HepG2 (cell line): ENCODE data around the gene BAG3.

ENCODE experiments used
- E2F5 ChIP-seq: sonication (generic); formaldehyde crosslinking; conservative IDR thresholded peaks from 2 replicates; pipeline ENCODE4 v1.4.0; 2020; ENCODE audit warnings: missing genetic modification reagents
- EP300 ChIP-seq, 3 experiments: sonication (generic) in 1 of 3; formaldehyde crosslinking in 1 of 3; IDR thresholded peaks; 2 replicates each; pipeline versions ENCODE4 v1.5.1 to v1.6.1; 2011 to 2020; ENCODE audit warnings: low read depth in 2 of 3, low read length in 2 of 3, borderline replicate concordance in 1 of 3, improper control_type of control experiment in 1 of 3, mild to moderate bottlenecking in 1 of 3, missing genetic modification reagents in 1 of 3, moderate library complexity in 1 of 3
- POLR2AphosphoS5 ChIP-seq: IDR thresholded peaks from 2 replicates; pipeline ENCODE4 v1.6.1; 2012; ENCODE audit warnings: low read depth, low read length
- YY1 ChIP-seq: IDR thresholded peaks from 2 replicates; pipeline ENCODE4 v1.6.1; 2011; ENCODE audit warnings: low read length, low read depth, moderate library complexity, mild to moderate bottlenecking; ENCODE audit not compliant: insufficient read depth, insufficient replicate concordance
- ZBTB10 ChIP-seq: sonication (generic); formaldehyde crosslinking; IDR thresholded peaks from 2 replicates; pipeline ENCODE4 v1.4.0; 2020; ENCODE audit warnings: missing genetic modification reagents, borderline replicate concordance
- ZFP37 ChIP-seq: sonication (generic); formaldehyde crosslinking; IDR thresholded peaks from 2 replicates; pipeline ENCODE4 v1.4.0; 2020; ENCODE audit warnings: missing genetic modification reagents, borderline replicate concordance
- ZGPAT ChIP-seq: IDR thresholded peaks from 2 replicates; pipeline ENCODE4 v1.6.1; 2016; ENCODE audit warnings: mild to moderate bottlenecking
- ZNF891 ChIP-seq: sonication (generic); formaldehyde crosslinking; IDR thresholded peaks from 2 replicates; pipeline ENCODE4 v1.5.0; 2020; ENCODE audit warnings: mild to moderate bottlenecking, missing genetic modification reagents
- TF ChIP-seq, protein P1 (sequence below): sonication (generic); formaldehyde crosslinking; IDR thresholded peaks from 2 replicates; pipeline ENCODE4 v1.8.1; 2023; ENCODE audit warnings: missing genetic modification reagents, inconsistent platforms, borderline replicate concordance
- TF ChIP-seq, protein P2 (sequence below): sonication (generic); formaldehyde crosslinking; IDR thresholded peaks from 2 replicates; pipeline ENCODE4 v1.5.0; 2020; ENCODE audit warnings: mild to moderate bottlenecking, missing genetic modification reagents, moderate library complexity

DNA sequence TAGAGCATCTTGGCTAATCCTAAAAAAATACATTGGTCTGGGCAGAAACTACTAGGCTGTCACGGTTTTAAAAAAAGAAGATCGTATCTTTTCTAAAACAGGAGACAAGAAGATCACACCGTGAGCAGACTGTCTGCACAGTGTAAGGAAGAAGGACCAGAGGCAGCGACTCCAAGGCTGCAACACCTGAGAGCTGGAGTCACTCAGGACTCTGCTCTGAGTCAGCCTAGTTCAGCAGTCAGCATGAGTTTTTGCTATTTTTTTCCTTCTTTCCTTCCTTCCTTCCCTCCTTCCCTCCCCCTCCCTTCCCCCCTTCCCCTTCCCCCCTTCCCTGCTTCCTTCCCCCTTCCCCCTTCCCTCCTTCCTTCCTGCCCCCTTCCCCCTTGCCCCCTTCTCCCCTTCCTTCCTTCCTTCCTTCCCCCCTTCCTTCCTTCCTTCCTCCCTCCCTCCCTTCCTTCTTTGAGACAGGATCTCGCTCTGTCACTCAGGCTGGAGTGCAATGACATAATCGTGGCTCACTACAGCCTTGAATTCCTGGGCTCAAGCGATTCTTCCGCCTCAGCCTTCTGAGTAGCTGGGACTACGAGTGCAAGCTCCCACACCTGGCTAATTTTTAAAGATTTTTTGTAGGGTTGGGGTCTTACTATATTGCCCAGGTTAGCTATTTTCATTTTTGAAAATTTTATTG is 24.4 kb downstream of the BAG3 start:
- no peak for TF ChIP-seq ZNF891 (CRISPR knock-in tag)
- TF ChIP-seq, protein P1, sequence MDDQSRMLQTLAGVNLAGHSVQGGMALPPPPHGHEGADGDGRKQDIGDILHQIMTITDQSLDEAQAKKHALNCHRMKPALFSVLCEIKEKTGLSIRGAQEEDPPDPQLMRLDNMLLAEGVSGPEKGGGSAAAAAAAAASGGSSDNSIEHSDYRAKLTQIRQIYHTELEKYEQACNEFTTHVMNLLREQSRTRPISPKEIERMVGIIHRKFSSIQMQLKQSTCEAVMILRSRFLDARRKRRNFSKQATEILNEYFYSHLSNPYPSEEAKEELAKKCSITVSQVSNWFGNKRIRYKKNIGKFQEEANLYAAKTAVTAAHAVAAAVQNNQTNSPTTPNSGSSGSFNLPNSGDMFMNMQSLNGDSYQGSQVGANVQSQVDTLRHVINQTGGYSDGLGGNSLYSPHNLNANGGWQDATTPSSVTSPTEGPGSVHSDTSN (CRISPR knock-in tag), result no peak
- TF ChIP-seq ZBTB10 (CRISPR knock-in tag), result no peak
- TF ChIP-seq POLR2AphosphoS5, result no peak
- TF ChIP-seq, protein P2, sequence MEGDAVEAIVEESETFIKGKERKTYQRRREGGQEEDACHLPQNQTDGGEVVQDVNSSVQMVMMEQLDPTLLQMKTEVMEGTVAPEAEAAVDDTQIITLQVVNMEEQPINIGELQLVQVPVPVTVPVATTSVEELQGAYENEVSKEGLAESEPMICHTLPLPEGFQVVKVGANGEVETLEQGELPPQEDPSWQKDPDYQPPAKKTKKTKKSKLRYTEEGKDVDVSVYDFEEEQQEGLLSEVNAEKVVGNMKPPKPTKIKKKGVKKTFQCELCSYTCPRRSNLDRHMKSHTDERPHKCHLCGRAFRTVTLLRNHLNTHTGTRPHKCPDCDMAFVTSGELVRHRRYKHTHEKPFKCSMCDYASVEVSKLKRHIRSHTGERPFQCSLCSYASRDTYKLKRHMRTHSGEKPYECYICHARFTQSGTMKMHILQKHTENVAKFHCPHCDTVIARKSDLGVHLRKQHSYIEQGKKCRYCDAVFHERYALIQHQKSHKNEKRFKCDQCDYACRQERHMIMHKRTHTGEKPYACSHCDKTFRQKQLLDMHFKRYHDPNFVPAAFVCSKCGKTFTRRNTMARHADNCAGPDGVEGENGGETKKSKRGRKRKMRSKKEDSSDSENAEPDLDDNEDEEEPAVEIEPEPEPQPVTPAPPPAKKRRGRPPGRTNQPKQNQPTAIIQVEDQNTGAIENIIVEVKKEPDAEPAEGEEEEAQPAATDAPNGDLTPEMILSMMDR (CRISPR knock-in tag), result no peak
- no peak for TF ChIP-seq EP300 (IDR thresholded peaks at IDR 0.05; ENCODE audit: low read depth in 2 of 2, low read length in 2 of 2)
- TF ChIP-seq EP300 (CRISPR knock-in tag; IDR thresholded peaks at IDR 0.05; ENCODE audit: borderline replicate concordance), result no peak
- no peak for TF ChIP-seq YY1
- no peak for TF ChIP-seq E2F5 (CRISPR knock-in tag)
- TF ChIP-seq ZGPAT (CRISPR knock-in tag), result no peak
- no peak for TF ChIP-seq ZFP37 (CRISPR knock-in tag)
